Activated naive CD4-positive, alpha-beta T cell treated with anti-CD3 and anti-CD28 coated beads, Interleukin-2, amount 50 U/mL, for 16 hours (primary cell): ENCODE data around the gene SETD7.
"Not testable (repeated sequence)": the region's sequence is repeated elsewhere in the genome, so short reads cannot be mapped to it uniquely, and the experiment has no call there.

ENCODE experiments used
- DNase-seq: peaks from one replicate; pipeline ENCODE4 v3.0.0-alpha.2; 2020

Gene SETD7

GRCh38 chr4:139461022-139461628, 94.9 kb downstream of the SETD7 start:
- no peak for DNase-seq

- no peak for DNase-seq
These were observed 95.5 kb downstream of the SETD7 start for GRCh38 chr4:139460565-139460964.

- no peak for DNase-seq
These were observed 97.0 kb downstream of the SETD7 start for GRCh38 chr4:139458999-139459398.

- no peak for DNase-seq
These were observed 97.5 kb downstream of the SETD7 start for GRCh38 chr4:139458543-139458942.

- no peak for DNase-seq
These were observed 98.7 kb downstream of the SETD7 start for GRCh38 chr4:139457318-139457717.

- DNase-seq: no peak
These were observed 100.9 kb downstream of the SETD7 start for GRCh38 chr4:139455126-139455538.

- no peak for DNase-seq
These were observed 101.6 kb downstream of the SETD7 start, which contains the start of gene RAB33B for GRCh38 chr4:139454111-139455045. RAB33B (plus strand) TSS chr4:139454121; CDS start chr4:139454196, 75 bp downstream.

- peak; percentile 96 for DNase-seq
These were observed 102.5 kb downstream of the SETD7 start for GRCh38 chr4:139453371-139454110.

- DNase-seq: peak; percentile 65
These were observed 103.0 kb downstream of the SETD7 start for GRCh38 chr4:139453041-139453370.

GRCh38 chr4:139451997-139452396, 104.0 kb downstream of the SETD7 start:
- no peak for DNase-seq

GRCh38 chr4:139450586-139450985, 105.4 kb downstream of the SETD7 start:
- DNase-seq: no peak

GRCh38 chr4:139447078-139447477, 108.9 kb downstream of the SETD7 start:
- DNase-seq: not testable (repeated sequence)
